Effector memory CD4-positive, alpha-beta T cell (primary cell): ENCODE measurements around the gene PDE3B.
"Not testable (repeated sequence)": the region's sequence is repeated elsewhere in the genome, so short reads cannot be mapped to it uniquely, and the experiment has no call there.

Source experiments
- DNase-seq, 3 donors: peaks; one replicate each; pipeline ENCODE4 v3.0.0-alpha.2; 2020
- H3K27ac ChIP-seq: 2 replicates; pipeline ENCODE4 v1.7.0; 2013; ENCODE audit warnings: mild to moderate bottlenecking, low read length, moderate library complexity; ENCODE audit not compliant: insufficient read depth, poor library complexity, severe bottlenecking
- H3K27me3 ChIP-seq: replicated peaks from 2 replicates; pipeline ENCODE4 v1.7.0; 2013; ENCODE audit warnings: mild to moderate bottlenecking, low read length; ENCODE audit not compliant: insufficient read depth, control insufficient read depth, poor library complexity, severe bottlenecking
- H3K36me3 ChIP-seq: 2 replicates; pipeline ENCODE4 v1.7.0; 2013; ENCODE audit warnings: mild to moderate bottlenecking, low read length, moderate library complexity; ENCODE audit not compliant: control insufficient read depth, insufficient read depth
- H3K4me1 ChIP-seq: 2 replicates; pipeline ENCODE4 v1.7.0; 2013; ENCODE audit warnings: low read length, mild to moderate bottlenecking; ENCODE audit not compliant: control insufficient read depth, insufficient read depth, poor library complexity, severe bottlenecking
- H3K4me3 ChIP-seq: 2 replicates; pipeline ENCODE4 v1.7.0; 2013; ENCODE audit warnings: low read length, low read depth, mild to moderate bottlenecking; ENCODE audit not compliant: insufficient read depth, poor library complexity, severe bottlenecking
- H3K9me3 ChIP-seq: 2 replicates; pipeline ENCODE4 v1.7.0; 2013; ENCODE audit warnings: mild to moderate bottlenecking, low read length, moderate library complexity; ENCODE audit not compliant: control insufficient read depth

PDE3B gene

GRCh38 chr11:14653090-14653489 lies 9.5 kb downstream of the PDE3B start:
- Histone ChIP-seq H3K27me3 (no peaks in the 10 kb centered on the region), H3K27ac (no peak overlapping the region), H3K9me3 (no peaks in the 10 kb centered on the region), H3K36me3 (peaks cover 7% of the 10 kb centered on the region), H3K4me1 (no peaks in the 10 kb centered on the region), H3K4me3 (no peak overlapping the region)
- DNase-seq = no peak

GRCh38 chr11:14655435-14655834 lies 11.8 kb downstream of the PDE3B start:
- Histone ChIP-seq H3K9me3 (no peaks in the 10 kb centered on the region), H3K4me3 (no peak overlapping the region), H3K36me3 (peaks cover 4% of the 10 kb centered on the region), H3K27ac (no peak overlapping the region), H3K27me3 (no peaks in the 10 kb centered on the region), H3K4me1 (no peaks in the 10 kb centered on the region)
- no peak for DNase-seq

- Histone ChIP-seq H3K27me3 (no peaks in the 10 kb centered on the region), H3K4me3 (no peak overlapping the region), H3K27ac (no peak overlapping the region), H3K4me1 (no peaks in the 10 kb centered on the region), H3K36me3 (no peaks in the 10 kb centered on the region), H3K9me3 (no peaks in the 10 kb centered on the region)
- no peak for DNase-seq
These were observed 13.2 kb downstream of the PDE3B start for GRCh38 chr11:14656536-14657457.

GRCh38 chr11:14657841-14658240 lies 14.2 kb downstream of the PDE3B start:
- no peaks in the 10 kb centered on the region for H3K9me3 ChIP-seq
- no peak overlapping the region for H3K4me3 ChIP-seq
- H3K4me1 ChIP-seq = no peaks in the 10 kb centered on the region
- DNase-seq = no peak
- no peaks in the 10 kb centered on the region for H3K27me3 ChIP-seq
- H3K36me3 ChIP-seq = no peaks in the 10 kb centered on the region
- H3K27ac ChIP-seq = no peak overlapping the region

- not testable (repeated sequence) for DNase-seq
These were observed 21.3 kb downstream of the PDE3B start for GRCh38 chr11:14664926-14665325.

GRCh38 chr11:14667329-14667728 lies 23.7 kb downstream of the PDE3B start:
- not testable (repeated sequence) for H3K4me3 ChIP-seq, H3K4me1 ChIP-seq, H3K27me3 ChIP-seq, H3K27ac ChIP-seq, DNase-seq, H3K36me3 ChIP-seq, H3K9me3 ChIP-seq

More at GRCh38 chr11:14664926-14665325, 21.3 kb downstream of the PDE3B start:
- H3K4me1 ChIP-seq, H3K4me3 ChIP-seq, H3K36me3 ChIP-seq, H3K27me3 ChIP-seq, H3K27ac ChIP-seq, H3K9me3 ChIP-seq: not testable (repeated sequence)

GRCh38 chr11:14668731-14669301 lies 25.2 kb downstream of the PDE3B start:
- H3K36me3 ChIP-seq = no peaks in the 10 kb centered on the region
- no peaks in the 10 kb centered on the region for H3K9me3 ChIP-seq
- DNase-seq = no peak
- no peaks in the 10 kb centered on the region for H3K4me1 ChIP-seq
- H3K27ac ChIP-seq = no peak overlapping the region
- no peaks in the 10 kb centered on the region for H3K27me3 ChIP-seq
- H3K4me3 ChIP-seq = no peak overlapping the region

- Histone ChIP-seq H3K4me3 (no peak overlapping the region), H3K4me1 (no peaks in the 10 kb centered on the region)
- DNase-seq = no peak
These were observed 25.9 kb downstream of the PDE3B start for GRCh38 chr11:14669499-14669898.

GRCh38 chr11:14669958-14670357 lies 26.4 kb downstream of the PDE3B start:
- DNase-seq = no peak
- H3K36me3 ChIP-seq = no peaks in the 10 kb centered on the region
- no peak overlapping the region for H3K27ac ChIP-seq
- H3K4me3 ChIP-seq = no peak overlapping the region
- H3K27me3 ChIP-seq = no peaks in the 10 kb centered on the region
- no peaks in the 10 kb centered on the region for H3K4me1 ChIP-seq
- no peaks in the 10 kb centered on the region for H3K9me3 ChIP-seq

More at GRCh38 chr11:14669499-14669898, 25.9 kb downstream of the PDE3B start:
- Histone ChIP-seq H3K9me3 (no peaks in the 10 kb centered on the region), H3K27me3 (no peaks in the 10 kb centered on the region), H3K27ac (no peak overlapping the region), H3K36me3 (no peaks in the 10 kb centered on the region)

GRCh38 chr11:14672635-14673034 lies 29.0 kb downstream of the PDE3B start:
- Histone ChIP-seq H3K27ac (no peak overlapping the region), H3K9me3 (no peaks in the 10 kb centered on the region), H3K27me3 (no peaks in the 10 kb centered on the region), H3K36me3 (no peaks in the 10 kb centered on the region), H3K4me3 (no peak overlapping the region), H3K4me1 (no peaks in the 10 kb centered on the region)
- no peak for DNase-seq
